K562 (cell line): Measurements from ENCODE around the gene EIF3K. TPM values are rescaled to one million over a fixed set of nuclear protein-coding genes. Genes with fewer than 3 reads are reported as not detected.

Experiments used
- ADNP ChIP-seq: fragments of 200-800 bp; sonication (Bioruptor generic); IDR thresholded peaks from 2 replicates; pipeline ENCODE4 v1.6.1; 2016; ENCODE audit warnings: missing genetic modification characterization, missing compliant biosample characterization
- CHD4 ChIP-seq: fragments of 200-600 bp; sonication (generic); IDR thresholded peaks from 3 replicates; pipeline ENCODE4 v1.6.1; 2012; ENCODE audit warnings: low read depth, mild to moderate bottlenecking, mixed read lengths, low read length, inconsistent platforms; ENCODE audit not compliant: insufficient read depth, insufficient replicate concordance, poor library complexity, severe bottlenecking
- ETV1 ChIP-seq: fragments of 450-650 bp; conservative IDR thresholded peaks from 2 replicates; pipeline ENCODE4 v1.6.1; 2016; ENCODE audit warnings: missing genetic modification characterization, control low read depth, low read depth, missing compliant biosample characterization
- FOSL1 ChIP-seq: fragments of 200-800 bp; sonication (Bioruptor generic); conservative IDR thresholded peaks from 2 replicates; pipeline ENCODE4 v1.6.1; 2016; ENCODE audit warnings: missing genetic modification characterization, missing compliant biosample characterization
- FUS ChIP-seq: fragments of 200-400 bp; formaldehyde crosslinking; optimal IDR thresholded peaks from 2 replicates; pipeline ENCODE3; 2017; ENCODE audit warnings: low read depth, low read length
- HMG20B ChIP-seq: fragments of 250-450 bp; sonication (Bioruptor Pico); IDR thresholded peaks from 2 replicates; pipeline ENCODE4 v1.5.0; 2021; ENCODE audit warnings: mild to moderate bottlenecking
- KDM5B ChIP-seq: fragments of 200-600 bp; sonication (generic); IDR thresholded peaks from 2 replicates; pipeline ENCODE4 v1.6.1; 2012; ENCODE audit warnings: low read depth, mild to moderate bottlenecking, moderate library complexity, low read length, control low read depth, inconsistent platforms; ENCODE audit not compliant: insufficient replicate concordance
- NCOA1 ChIP-seq: fragments of 450-650 bp; IDR thresholded peaks from 2 replicates; pipeline ENCODE4 v1.6.1; 2016; ENCODE audit warnings: low read depth
- POLR2G ChIP-seq: fragments of 200-400 bp; formaldehyde crosslinking; IDR thresholded peaks from 2 replicates; pipeline ENCODE4 v1.6.1; 2017; ENCODE audit warnings: low read depth, mild to moderate bottlenecking, antibody characterized with exemption, low read length, moderate library complexity
- SIN3B ChIP-seq: fragments of 450-650 bp; IDR thresholded peaks from 2 replicates; pipeline ENCODE4 v1.6.1; 2017; ENCODE audit warnings: low read depth, mild to moderate bottlenecking, moderate library complexity
- ZNF316 ChIP-seq: fragments of 450-650 bp; IDR thresholded peaks from 2 replicates; pipeline ENCODE4 v1.6.1; 2016
- ZNF384 ChIP-seq: IDR thresholded peaks from 2 replicates; pipeline ENCODE4 v1.6.1; 2012; ENCODE audit warnings: low read depth, low read length, improper control_type of control experiment
- ZNF696 ChIP-seq: fragments of 250-450 bp; sonication (Bioruptor Pico); conservative IDR thresholded peaks from 2 replicates; pipeline ENCODE4 v1.4.0; 2020; ENCODE audit warnings: mild to moderate bottlenecking, moderate library complexity
- polyA plus RNA-seq, 8 experiments: library from polyadenylated mRNA; depleted of rRNA in 4 of 8; stranded (reverse) in 5 of 8; unstranded in 3 of 8; fragments of >200 nt; fragmentation: Nextera tagmentation in 2 of 8; fragmentation: Illumina TruSeq in 1 of 8; extraction: Ambion mirVana in 2 of 8; extraction: Trizol in 1 of 8; gene quantifications; 2 replicates each; pipeline versions ENCODE4 v1.2.1 to v1.2.3, GENCODE V29; 2011 to 2014; ENCODE audit warnings: inconsistent platforms in 1 of 8, missing spikeins in 1 of 8
- total RNA-seq, 7 experiments: library from RNA; depleted of rRNA in 6 of 7; stranded (reverse); fragments of >200 nt in 6 of 7; fragmentation: Illumina TruSeq in 2 of 7; extraction: Trizol in 2 of 7; gene quantifications; 2 replicates each; pipeline versions ENCODE4 v1.2.1 to v1.2.3, GENCODE V29; 2011 to 2021; ENCODE audit warnings: low replicate concordance in 1 of 7
- TF ChIP-seq, protein P1 (sequence below): fragments of 200-800 bp; sonication (Bioruptor generic); IDR thresholded peaks from 2 replicates; pipeline ENCODE4 v1.6.1; 2017; ENCODE audit warnings: missing genetic modification characterization, missing compliant biosample characterization
- TF ChIP-seq, protein P2 (sequence below): sonication (generic); formaldehyde crosslinking; IDR thresholded peaks from 2 replicates; pipeline ENCODE4 v1.8.0; 2023; ENCODE audit warnings: mild to moderate bottlenecking, missing genetic modification reagents
- TF ChIP-seq, protein P3 (sequence below): sonication (generic); formaldehyde crosslinking; IDR thresholded peaks from 2 replicates; pipeline ENCODE4 v1.8.0; 2022; ENCODE audit warnings: mild to moderate bottlenecking, low read depth, missing genetic modification reagents
- TF ChIP-seq, protein P4 (sequence below): conservative IDR thresholded peaks from 2 replicates; pipeline ENCODE4 v1.6.1; 2011; ENCODE audit warnings: low read depth, mild to moderate bottlenecking, low read length; ENCODE audit not compliant: control insufficient read depth

Gene EIF3K
- total and polyA plus RNA-seq, 9 of the 15 experiments (the other 6 are each of a cell fraction or from before 2014, with no cell fraction given), result 387 to 1,827 (median 733) TPM

DNA sequence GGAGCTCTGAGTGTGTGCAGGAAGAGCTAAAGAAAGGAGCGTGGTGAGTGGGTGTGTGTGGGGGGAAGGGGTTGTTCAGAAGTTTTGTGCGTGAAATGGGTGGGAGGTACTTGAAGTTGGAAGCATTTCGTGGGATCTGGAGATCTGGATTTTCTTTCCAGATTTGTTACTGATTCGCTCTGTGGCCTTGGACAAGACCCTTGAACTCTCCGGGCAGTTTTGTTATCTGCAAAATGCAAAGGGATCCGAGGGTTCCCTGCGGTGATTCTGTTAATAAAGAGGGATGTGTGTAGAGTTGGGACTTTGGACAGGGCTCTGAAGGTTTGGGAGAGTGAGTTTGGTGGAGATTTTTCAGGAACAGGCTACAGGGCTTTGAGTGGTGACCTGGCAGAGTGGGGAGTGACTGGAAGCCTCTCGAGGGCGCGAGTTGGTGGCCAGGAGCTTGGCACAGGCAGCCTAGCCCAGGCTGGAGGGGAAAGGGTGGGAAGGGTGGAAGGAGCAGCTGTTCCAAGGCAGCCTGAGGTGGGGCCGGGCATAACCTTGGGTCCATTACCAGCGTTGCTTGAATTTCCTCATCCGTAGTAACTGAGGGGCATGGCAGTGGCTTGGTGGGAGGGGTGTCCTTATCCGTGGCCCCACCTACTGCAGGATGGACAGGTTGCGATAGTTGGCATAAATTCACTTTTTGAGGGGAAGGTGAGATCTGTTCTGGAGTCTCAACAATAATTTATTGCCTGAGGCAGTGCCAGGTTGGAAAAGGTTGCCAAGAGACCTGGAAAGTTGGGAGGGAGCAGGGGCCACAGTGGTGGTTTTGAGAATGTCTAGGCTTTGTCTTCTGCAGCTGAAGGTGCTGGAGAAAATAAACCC, 30.6 kb downstream of the EIF3K start (continued):
- TF ChIP-seq, protein P1, sequence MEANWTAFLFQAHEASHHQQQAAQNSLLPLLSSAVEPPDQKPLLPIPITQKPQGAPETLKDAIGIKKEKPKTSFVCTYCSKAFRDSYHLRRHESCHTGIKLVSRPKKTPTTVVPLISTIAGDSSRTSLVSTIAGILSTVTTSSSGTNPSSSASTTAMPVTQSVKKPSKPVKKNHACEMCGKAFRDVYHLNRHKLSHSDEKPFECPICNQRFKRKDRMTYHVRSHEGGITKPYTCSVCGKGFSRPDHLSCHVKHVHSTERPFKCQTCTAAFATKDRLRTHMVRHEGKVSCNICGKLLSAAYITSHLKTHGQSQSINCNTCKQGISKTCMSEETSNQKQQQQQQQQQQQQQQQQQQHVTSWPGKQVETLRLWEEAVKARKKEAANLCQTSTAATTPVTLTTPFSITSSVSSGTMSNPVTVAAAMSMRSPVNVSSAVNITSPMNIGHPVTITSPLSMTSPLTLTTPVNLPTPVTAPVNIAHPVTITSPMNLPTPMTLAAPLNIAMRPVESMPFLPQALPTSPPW (CRISPR knock-in tag), result 0 out of 2 replicates have a peak, but pooled peaks have one; percentile 3
- TF ChIP-seq, protein P2, sequence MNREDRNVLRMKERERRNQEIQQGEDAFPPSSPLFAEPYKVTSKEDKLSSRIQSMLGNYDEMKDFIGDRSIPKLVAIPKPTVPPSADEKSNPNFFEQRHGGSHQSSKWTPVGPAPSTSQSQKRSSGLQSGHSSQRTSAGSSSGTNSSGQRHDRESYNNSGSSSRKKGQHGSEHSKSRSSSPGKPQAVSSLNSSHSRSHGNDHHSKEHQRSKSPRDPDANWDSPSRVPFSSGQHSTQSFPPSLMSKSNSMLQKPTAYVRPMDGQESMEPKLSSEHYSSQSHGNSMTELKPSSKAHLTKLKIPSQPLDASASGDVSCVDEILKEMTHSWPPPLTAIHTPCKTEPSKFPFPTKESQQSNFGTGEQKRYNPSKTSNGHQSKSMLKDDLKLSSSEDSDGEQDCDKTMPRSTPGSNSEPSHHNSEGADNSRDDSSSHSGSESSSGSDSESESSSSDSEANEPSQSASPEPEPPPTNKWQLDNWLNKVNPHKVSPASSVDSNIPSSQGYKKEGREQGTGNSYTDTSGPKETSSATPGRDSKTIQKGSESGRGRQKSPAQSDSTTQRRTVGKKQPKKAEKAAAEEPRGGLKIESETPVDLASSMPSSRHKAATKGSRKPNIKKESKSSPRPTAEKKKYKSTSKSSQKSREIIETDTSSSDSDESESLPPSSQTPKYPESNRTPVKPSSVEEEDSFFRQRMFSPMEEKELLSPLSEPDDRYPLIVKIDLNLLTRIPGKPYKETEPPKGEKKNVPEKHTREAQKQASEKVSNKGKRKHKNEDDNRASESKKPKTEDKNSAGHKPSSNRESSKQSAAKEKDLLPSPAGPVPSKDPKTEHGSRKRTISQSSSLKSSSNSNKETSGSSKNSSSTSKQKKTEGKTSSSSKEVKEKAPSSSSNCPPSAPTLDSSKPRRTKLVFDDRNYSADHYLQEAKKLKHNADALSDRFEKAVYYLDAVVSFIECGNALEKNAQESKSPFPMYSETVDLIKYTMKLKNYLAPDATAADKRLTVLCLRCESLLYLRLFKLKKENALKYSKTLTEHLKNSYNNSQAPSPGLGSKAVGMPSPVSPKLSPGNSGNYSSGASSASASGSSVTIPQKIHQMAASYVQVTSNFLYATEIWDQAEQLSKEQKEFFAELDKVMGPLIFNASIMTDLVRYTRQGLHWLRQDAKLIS (CRISPR knock-in tag), result no peak
- TF ChIP-seq SIN3B (no peak), FUS (no peak), POLR2G (0 out of 2 replicates have a peak, but pooled peaks have one; percentile 32), ADNP (tag) (no peak), ETV1 (tag) (no peak), ZNF696 (CRISPR knock-in tag) (no peak), CHD4 (peak; percentile 23), ZNF384 (no peak), KDM5B (peak; percentile 43), HMG20B (CRISPR knock-in tag) (no peak), NCOA1 (0 out of 2 replicates have a peak, but pooled peaks have one; percentile 13), FOSL1 (tag) (no peak), ZNF316 (peak; percentile 76)
- TF ChIP-seq, protein P3, sequence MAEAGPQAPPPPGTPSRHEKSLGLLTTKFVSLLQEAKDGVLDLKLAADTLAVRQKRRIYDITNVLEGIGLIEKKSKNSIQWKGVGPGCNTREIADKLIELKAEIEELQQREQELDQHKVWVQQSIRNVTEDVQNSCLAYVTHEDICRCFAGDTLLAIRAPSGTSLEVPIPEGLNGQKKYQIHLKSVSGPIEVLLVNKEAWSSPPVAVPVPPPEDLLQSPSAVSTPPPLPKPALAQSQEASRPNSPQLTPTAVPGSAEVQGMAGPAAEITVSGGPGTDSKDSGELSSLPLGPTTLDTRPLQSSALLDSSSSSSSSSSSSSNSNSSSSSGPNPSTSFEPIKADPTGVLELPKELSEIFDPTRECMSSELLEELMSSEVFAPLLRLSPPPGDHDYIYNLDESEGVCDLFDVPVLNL (CRISPR knock-in tag), result no peak
- TF ChIP-seq, protein P4, sequence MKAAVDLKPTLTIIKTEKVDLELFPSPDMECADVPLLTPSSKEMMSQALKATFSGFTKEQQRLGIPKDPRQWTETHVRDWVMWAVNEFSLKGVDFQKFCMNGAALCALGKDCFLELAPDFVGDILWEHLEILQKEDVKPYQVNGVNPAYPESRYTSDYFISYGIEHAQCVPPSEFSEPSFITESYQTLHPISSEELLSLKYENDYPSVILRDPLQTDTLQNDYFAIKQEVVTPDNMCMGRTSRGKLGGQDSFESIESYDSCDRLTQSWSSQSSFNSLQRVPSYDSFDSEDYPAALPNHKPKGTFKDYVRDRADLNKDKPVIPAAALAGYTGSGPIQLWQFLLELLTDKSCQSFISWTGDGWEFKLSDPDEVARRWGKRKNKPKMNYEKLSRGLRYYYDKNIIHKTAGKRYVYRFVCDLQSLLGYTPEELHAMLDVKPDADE, result no peak
